ENCODE data around the gene SYT1.

Gene SYT1

DNA sequence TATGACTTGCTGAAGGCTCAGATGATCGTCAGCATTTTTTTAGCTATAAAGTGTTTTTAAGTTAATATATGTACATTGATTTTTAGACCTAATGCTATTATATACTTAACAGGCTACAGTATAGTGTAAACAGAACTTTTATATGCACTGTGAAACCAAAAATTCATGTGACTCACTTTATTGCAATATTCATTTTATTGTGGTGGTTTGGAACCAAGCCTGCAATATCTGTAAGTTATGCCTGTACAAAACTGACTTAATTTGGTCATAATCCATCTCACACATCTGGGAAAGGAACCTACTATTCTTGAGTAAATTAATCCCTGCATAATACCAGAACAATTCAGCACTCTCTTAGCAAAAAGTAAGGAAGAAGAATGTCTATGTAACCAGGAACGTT is 390.7 kb downstream of the SYT1 start:
- TF ChIP-seq SPI1 (IDR thresholded peaks at IDR 0.05; ENCODE audit: borderline replicate concordance, low read depth) (no peak), CTCF (IDR thresholded peaks at IDR 0.05; ENCODE audit: insufficient read depth, low read length) (no peak), REST (IDR thresholded peaks at IDR 0.05; ENCODE audit: insufficient replicate concordance, low read depth) (no peak), POLR2AphosphoS5 (IDR thresholded peaks at IDR 0.05; ENCODE audit: low read depth) (no peak), GABPA (IDR thresholded peaks at IDR 0.05; ENCODE audit: low read depth) (no peak)
- no peak for DNase-seq (ENCODE audit: low read depth in 1 of 2, low spot score in 1 of 2)
- Histone ChIP-seq H3K27ac (replicated peaks) (no peak overlapping the region), H3K4me3 (replicated peaks; ENCODE audit: insufficient read depth, low read length) (no peak overlapping the region), H3K27me3 (ENCODE audit: insufficient read depth, poor library complexity, severe bottlenecking) (no peaks in the 10 kb centered on the region)

GRCh38 chr12:79260923-79261322 is 396.3 kb downstream of the SYT1 start:
- no peak overlapping the region for H3K27ac ChIP-seq (replicated peaks)
- H3K4me3 ChIP-seq (replicated peaks; ENCODE audit: insufficient read depth, low read length), result no peak overlapping the region
- no peak for DNase-seq (ENCODE audit: low read depth in 1 of 2, low spot score in 1 of 2)
- H3K27me3 ChIP-seq (ENCODE audit: insufficient read depth, poor library complexity, severe bottlenecking), result no peaks in the 10 kb centered on the region
- TF ChIP-seq SPI1 (IDR thresholded peaks at IDR 0.05; ENCODE audit: borderline replicate concordance, low read depth) (no peak), REST (IDR thresholded peaks at IDR 0.05; ENCODE audit: insufficient replicate concordance, low read depth) (no peak), POLR2AphosphoS5 (IDR thresholded peaks at IDR 0.05; ENCODE audit: low read depth) (no peak), GABPA (IDR thresholded peaks at IDR 0.05; ENCODE audit: low read depth) (no peak), CTCF (IDR thresholded peaks at IDR 0.05; ENCODE audit: insufficient read depth, low read length) (no peak)

- no peak overlapping the region for H3K27ac ChIP-seq (replicated peaks)
- no peaks in the 10 kb centered on the region for H3K27me3 ChIP-seq (ENCODE audit: insufficient read depth, poor library complexity, severe bottlenecking)
- no peak for DNase-seq (ENCODE audit: low read depth in 1 of 2, low spot score in 1 of 2)
- no peak overlapping the region for H3K4me3 ChIP-seq (replicated peaks; ENCODE audit: insufficient read depth, low read length)
- TF ChIP-seq SPI1 (IDR thresholded peaks at IDR 0.05; ENCODE audit: borderline replicate concordance, low read depth), result no peak
- no peak for TF ChIP-seq POLR2AphosphoS5 (IDR thresholded peaks at IDR 0.05; ENCODE audit: low read depth)
- no peak for TF ChIP-seq CTCF (IDR thresholded peaks at IDR 0.05; ENCODE audit: insufficient read depth, low read length)
- TF ChIP-seq GABPA (IDR thresholded peaks at IDR 0.05; ENCODE audit: low read depth), result no peak
- no peak for TF ChIP-seq REST (IDR thresholded peaks at IDR 0.05; ENCODE audit: insufficient replicate concordance, low read depth)
Measured at GRCh38 chr12:79262938-79263337, 398.4 kb downstream of the SYT1 start.
